OCI-LY3 (cell line): ENCODE data around the gene KIF2A.

ENCODE experiments used
- EZH2phosphoT487 ChIP-seq: fragments of 200-600 bp; shearing (Covaris generic); IDR thresholded peaks from 2 replicates; pipeline ENCODE4 v1.6.1; 2018; ENCODE audit warnings: antibody characterized with exemption, mixed run types, low read depth
- TF ChIP-seq, protein P1 (sequence below): fragments of 200-600, 300-600 bp; sonication (generic); IDR thresholded peaks from 2 replicates; pipeline ENCODE4 v1.5.1; 2014; ENCODE audit warnings: antibody characterized with exemption, low read length, low read depth

DNA sequence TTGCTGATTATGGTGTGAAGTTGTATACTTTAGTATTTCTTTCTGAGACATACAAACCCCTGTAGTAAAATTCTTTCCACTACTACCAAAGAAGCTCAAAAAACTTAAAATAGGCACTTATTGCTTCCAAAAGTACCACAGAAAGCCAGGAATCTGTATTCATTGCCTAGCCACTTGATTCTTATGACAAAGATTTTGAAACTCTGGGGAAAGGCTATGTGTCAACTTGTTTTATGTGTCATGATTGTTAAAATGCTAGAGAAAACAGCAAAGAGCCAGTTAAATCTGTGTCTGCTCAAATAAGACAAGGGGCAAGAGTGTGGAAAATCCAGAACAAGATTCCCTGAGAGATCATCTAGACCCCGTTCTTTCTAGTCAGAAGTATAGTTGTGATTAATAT lies 6.0 kb downstream of the KIF2A start:
- TF ChIP-seq, protein P1, sequence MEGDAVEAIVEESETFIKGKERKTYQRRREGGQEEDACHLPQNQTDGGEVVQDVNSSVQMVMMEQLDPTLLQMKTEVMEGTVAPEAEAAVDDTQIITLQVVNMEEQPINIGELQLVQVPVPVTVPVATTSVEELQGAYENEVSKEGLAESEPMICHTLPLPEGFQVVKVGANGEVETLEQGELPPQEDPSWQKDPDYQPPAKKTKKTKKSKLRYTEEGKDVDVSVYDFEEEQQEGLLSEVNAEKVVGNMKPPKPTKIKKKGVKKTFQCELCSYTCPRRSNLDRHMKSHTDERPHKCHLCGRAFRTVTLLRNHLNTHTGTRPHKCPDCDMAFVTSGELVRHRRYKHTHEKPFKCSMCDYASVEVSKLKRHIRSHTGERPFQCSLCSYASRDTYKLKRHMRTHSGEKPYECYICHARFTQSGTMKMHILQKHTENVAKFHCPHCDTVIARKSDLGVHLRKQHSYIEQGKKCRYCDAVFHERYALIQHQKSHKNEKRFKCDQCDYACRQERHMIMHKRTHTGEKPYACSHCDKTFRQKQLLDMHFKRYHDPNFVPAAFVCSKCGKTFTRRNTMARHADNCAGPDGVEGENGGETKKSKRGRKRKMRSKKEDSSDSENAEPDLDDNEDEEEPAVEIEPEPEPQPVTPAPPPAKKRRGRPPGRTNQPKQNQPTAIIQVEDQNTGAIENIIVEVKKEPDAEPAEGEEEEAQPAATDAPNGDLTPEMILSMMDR: no peak
- TF ChIP-seq EZH2phosphoT487: no peak
